ENCODE measurements around the gene PITX3.
"Not testable (repeated sequence)": the region's sequence is repeated elsewhere in the genome, so short reads cannot be mapped to it uniquely, and the experiment has no call there.

Gene PITX3

GRCh38 chr10:102255404-102255803, 14.1 kb upstream of the PITX3 start:
- no peak for DNase-seq (ENCODE audit: low read depth in 2 of 2)

GRCh38 chr10:102254426-102254825, 13.1 kb upstream of the PITX3 start:
- no peak for DNase-seq (ENCODE audit: low read depth in 2 of 2)

GRCh38 chr10:102252508-102252907, 11.2 kb upstream of the PITX3 start:
- DNase-seq (ENCODE audit: low read depth in 2 of 2), result not testable (repeated sequence)

GRCh38 chr10:102247734-102248133, 6.4 kb upstream of the PITX3 start:
- no peak for DNase-seq (ENCODE audit: low read depth in 2 of 2)

- no peak for DNase-seq (ENCODE audit: low read depth in 2 of 2)
These were observed 4.9 kb upstream of the PITX3 start for GRCh38 chr10:102246261-102246660.

- no peak for DNase-seq (ENCODE audit: low read depth in 2 of 2)
These were observed 4.6 kb upstream of the PITX3 start for GRCh38 chr10:102245932-102246251.

GRCh38 chr10:102245082-102245931, 4.0 kb upstream of the PITX3 start, which contains the start of gene GBF1:
Gene GBF1 (plus strand): TSS chr10:102245532. CDS start chr10:102258939, 13,407 bp downstream.
- peak; percentile 75 to 80 for DNase-seq (ENCODE audit: low read depth in 2 of 2)

- DNase-seq (ENCODE audit: low read depth in 2 of 2), result no peak
These were observed 2.0 kb upstream of the PITX3 start for GRCh38 chr10:102243309-102243708.

GRCh38 chr10:102242118-102242485, 790 bp upstream of the PITX3 start:
- DNase-seq (ENCODE audit: low read depth in 2 of 2), result no peak

GRCh38 chr10:102241032-102241443, 274 bp downstream of the PITX3 start:
- no peak for DNase-seq (ENCODE audit: low read depth in 2 of 2)

- DNase-seq (ENCODE audit: low read depth in 2 of 2), result no peak
These were observed 763 bp downstream of the PITX3 start for GRCh38 chr10:102240467-102241031.

- DNase-seq (ENCODE audit: low read depth in 2 of 2), result no peak
These were observed 3.5 kb downstream of the PITX3 start for GRCh38 chr10:102237711-102238252.

GRCh38 chr10:102236006-102236405, 5.3 kb downstream of the PITX3 start:
- no peak for DNase-seq (ENCODE audit: low read depth in 2 of 2)

- DNase-seq (ENCODE audit: low read depth in 2 of 2), result no peak
These were observed 5.8 kb downstream of the PITX3 start for GRCh38 chr10:102235598-102235920.

- no peak for DNase-seq (ENCODE audit: low read depth in 2 of 2)
These were observed 6.3 kb downstream of the PITX3 start for GRCh38 chr10:102234888-102235597.

- no peak for DNase-seq (ENCODE audit: low read depth in 2 of 2)
These were observed 7.3 kb downstream of the PITX3 start for GRCh38 chr10:102233997-102234396.

- peak; percentile 46 to 68 for DNase-seq (ENCODE audit: low read depth in 2 of 2)
These were observed 9.7 kb downstream of the PITX3 start for GRCh38 chr10:102231357-102232318.

- DNase-seq (ENCODE audit: low read depth in 2 of 2), result peak; percentile 13 to 37
These were observed 10.4 kb downstream of the PITX3 start for GRCh38 chr10:102230861-102231356.

GRCh38 chr10:102230264-102230860, 10.9 kb downstream of the PITX3 start:
- DNase-seq (ENCODE audit: low read depth in 2 of 2), result peak in 1 of 2 experiments; percentile 18

GRCh38 chr10:102229810-102230263, 11.5 kb downstream of the PITX3 start:
- DNase-seq (ENCODE audit: low read depth in 2 of 2), result peak; percentile 71 to 85

GRCh38 chr10:102227050-102227449, 14.3 kb downstream of the PITX3 start:
- DNase-seq (ENCODE audit: low read depth in 2 of 2), result no peak
